NB4 (cell line): ENCODE results near the gene PANK2.

Source experiments
- POLR2A ChIP-seq: IDR thresholded peaks from 2 replicates; pipeline ENCODE4 v1.6.1; 2011; ENCODE audit warnings: mild to moderate bottlenecking; ENCODE audit not compliant: insufficient read length; ENCODE audit errors: extremely low read depth
- TF ChIP-seq, protein P1 (sequence below): IDR thresholded peaks from one replicate; pipeline ENCODE4 v1.5.1; 2012; ENCODE audit warnings: low read depth, low read length
- TF ChIP-seq, protein P2 (sequence below): IDR thresholded peaks from 2 replicates; pipeline ENCODE4 v1.6.1; 2011; ENCODE audit warnings: low read depth, low read length

DNA sequence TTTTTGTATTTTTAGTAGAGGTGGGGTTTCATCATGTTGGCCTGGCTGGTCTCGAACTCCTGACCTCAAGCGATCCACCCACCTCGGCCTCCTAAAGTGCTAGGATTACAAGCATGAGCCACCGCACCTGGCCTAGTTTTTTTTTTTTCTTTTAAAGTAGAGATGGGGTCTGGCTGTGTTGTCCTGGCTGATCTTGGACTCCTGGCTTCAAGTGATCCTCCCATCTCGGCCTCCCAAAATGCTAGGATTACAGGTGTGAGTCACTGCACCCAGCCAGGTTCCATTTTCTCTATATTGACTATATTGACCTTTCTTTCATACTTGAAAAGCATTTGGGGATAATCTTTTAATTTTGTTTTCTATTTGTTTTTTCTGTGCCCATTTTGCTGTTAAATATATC lies 13.3 kb downstream of the PANK2 start:
- TF ChIP-seq, protein P1, sequence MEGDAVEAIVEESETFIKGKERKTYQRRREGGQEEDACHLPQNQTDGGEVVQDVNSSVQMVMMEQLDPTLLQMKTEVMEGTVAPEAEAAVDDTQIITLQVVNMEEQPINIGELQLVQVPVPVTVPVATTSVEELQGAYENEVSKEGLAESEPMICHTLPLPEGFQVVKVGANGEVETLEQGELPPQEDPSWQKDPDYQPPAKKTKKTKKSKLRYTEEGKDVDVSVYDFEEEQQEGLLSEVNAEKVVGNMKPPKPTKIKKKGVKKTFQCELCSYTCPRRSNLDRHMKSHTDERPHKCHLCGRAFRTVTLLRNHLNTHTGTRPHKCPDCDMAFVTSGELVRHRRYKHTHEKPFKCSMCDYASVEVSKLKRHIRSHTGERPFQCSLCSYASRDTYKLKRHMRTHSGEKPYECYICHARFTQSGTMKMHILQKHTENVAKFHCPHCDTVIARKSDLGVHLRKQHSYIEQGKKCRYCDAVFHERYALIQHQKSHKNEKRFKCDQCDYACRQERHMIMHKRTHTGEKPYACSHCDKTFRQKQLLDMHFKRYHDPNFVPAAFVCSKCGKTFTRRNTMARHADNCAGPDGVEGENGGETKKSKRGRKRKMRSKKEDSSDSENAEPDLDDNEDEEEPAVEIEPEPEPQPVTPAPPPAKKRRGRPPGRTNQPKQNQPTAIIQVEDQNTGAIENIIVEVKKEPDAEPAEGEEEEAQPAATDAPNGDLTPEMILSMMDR = no peak
- no peak for TF ChIP-seq POLR2A
- TF ChIP-seq, protein P2, sequence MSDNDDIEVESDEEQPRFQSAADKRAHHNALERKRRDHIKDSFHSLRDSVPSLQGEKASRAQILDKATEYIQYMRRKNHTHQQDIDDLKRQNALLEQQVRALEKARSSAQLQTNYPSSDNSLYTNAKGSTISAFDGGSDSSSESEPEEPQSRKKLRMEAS = no peak
